COR-L47 (cell line): ENCODE results near the gene ANKRD30A.
"Not testable (repeated sequence)": the region's sequence is repeated elsewhere in the genome, so short reads cannot be mapped to it uniquely, and the experiment has no call there.

Experiments used
- DNase-seq: peaks from one replicate; lab custom pipeline; 2025; lab: John Stamatoyannopoulos, UW

The ANKRD30A gene

GRCh38 chr10:37125191-37125732, at the start of gene ANKRD30A:
Gene ANKRD30A (plus strand): TSS chr10:37125598. CDS start chr10:37125788, 190 bp downstream.
- no peak for DNase-seq

DNA sequence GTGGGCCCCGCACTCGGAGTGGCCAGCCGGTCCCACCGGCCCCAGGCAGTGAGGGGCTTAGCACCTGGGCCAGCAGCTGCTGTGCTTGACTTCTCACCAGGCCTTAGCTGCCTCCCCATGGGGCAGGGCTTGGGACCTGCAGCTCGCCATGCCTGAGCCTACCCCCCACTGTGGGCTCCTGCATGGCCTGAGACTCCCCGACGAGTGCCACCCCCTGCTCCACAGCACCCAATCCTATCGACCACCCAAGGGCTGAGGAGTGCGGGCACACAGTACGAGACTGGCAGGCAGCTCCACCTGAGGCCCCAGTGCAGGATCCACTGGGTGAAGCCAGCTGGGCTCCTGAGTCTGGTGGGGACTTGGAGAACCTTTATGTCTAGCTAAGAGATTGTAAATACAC, 49.3 kb upstream of the ANKRD30A start:
- DNase-seq: not testable (repeated sequence)

DNA sequence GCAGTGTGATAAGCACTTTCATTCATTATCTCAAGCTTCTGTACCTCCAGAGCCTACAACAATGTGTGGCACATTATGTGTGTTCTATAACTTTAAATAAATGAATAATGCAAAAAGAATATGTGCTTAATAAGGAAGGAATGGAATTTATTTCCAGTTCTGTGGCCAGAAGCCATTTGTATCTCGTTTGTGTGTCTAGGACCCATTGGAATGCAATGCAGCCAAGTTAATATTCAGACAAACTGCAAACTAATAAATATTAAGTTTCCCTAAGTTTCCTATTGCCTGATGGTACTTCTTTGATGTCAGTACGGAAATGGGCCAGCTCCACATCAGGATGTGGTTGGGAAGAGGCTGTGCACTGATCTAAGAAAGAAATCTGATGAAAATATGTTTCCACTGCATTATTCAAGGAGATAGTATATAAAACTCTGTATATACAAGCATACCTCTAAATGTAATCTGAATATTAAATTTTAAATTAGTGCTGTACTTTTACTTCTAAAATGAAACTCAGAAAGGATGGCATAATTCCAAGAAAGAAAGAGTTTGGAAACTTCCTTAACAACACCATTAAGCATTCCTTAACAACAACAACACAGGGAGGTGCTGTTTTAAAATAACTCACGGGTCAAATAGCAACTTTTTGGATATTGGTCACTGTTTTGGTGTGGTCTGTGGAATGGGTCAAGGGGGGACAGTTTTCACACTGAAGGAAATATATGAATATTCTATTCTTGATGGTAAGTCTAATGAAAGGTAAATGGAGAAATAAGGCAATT, 29.4 kb upstream of the ANKRD30A start:
- DNase-seq: no peak

DNA sequence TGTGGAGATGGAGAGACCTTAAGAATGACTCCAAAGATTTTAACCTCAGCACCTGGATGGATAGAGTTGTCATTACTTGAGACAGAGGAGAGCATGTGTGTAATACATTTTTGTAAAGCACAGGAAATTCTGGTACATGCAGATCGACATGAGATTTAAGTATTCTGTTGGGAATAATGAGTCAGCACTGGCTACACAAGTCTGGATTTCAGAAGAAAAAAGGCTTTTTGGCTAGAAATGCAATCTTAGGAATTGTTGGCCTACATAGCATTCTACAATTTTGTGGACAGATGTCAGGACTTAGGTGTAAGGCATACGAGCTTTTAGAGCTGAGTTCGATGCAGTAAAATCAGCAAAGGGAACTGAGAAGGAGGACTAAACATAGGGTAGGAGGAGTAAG, 24.1 kb upstream of the ANKRD30A start:
- DNase-seq: no peak

DNA sequence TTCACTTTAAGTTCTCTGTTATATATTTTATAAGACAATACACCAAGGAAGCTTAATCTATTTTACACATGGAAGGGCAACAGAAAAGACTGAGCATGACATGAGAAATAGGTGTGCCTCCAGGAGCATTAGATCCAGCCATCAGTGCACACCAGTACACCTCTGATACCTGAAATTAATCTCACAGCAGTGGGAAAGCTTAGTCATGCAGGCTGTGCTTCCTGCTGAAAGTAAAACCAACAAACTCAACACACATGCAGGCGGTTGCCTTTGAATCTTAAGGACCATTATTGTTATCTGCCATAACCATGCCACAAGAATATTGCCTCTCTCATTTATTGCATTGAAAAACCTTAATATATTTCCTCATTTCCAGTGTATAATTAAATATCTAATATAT, 16.4 kb upstream of the ANKRD30A start:
- no peak for DNase-seq

- no peak for DNase-seq
These were observed 866 bp upstream of the ANKRD30A start for GRCh38 chr10:37124532-37124931.

DNA sequence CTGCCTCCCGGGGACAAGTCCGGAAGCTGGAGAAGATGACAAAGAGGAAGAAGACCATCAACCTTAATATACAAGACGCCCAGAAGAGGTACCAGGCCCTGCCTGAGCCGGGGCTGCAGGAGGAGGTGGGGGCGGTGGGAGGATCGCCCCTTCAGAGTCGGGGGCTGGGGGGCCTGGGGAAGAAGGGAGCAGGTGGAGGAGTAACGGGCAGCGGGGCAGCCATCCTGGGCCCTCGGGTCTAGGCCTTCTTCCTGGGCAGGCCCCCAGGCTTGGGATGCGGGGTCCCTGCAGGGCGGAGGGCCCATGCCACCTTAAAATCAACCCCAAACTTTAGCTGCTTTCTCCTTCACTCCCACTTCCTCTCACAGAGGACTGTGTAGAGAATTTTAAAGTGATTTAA, 523 bp downstream of the ANKRD30A start:
- no peak for DNase-seq

GRCh38 chr10:37146443-37146842, 21.0 kb downstream of the ANKRD30A start:
- DNase-seq: no peak

GRCh38 chr10:37162430-37162829, 37.0 kb downstream of the ANKRD30A start:
- DNase-seq: not testable (repeated sequence)

GRCh38 chr10:37171945-37172344, 46.5 kb downstream of the ANKRD30A start:
- not testable (repeated sequence) for DNase-seq

DNA sequence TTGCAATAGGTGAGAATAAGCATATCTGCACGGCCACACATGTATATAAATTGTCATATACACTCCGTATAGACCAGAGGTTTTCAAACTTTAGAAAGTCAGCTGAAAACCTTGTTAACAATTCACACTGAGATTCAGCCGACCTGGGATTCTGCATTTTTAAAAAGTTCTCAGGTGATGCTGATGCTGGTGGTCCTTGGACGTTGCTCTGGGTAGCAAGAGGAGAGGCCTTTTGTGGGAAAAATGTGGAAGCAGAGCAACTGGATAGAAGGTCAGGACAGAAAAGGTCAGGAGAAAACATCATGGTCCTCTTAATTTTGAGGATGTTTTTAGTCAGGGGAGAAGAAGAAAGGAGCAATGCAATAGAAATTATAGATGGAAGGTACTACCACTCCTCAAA, 52.9 kb downstream of the ANKRD30A start:
- not testable (repeated sequence) for DNase-seq

DNA sequence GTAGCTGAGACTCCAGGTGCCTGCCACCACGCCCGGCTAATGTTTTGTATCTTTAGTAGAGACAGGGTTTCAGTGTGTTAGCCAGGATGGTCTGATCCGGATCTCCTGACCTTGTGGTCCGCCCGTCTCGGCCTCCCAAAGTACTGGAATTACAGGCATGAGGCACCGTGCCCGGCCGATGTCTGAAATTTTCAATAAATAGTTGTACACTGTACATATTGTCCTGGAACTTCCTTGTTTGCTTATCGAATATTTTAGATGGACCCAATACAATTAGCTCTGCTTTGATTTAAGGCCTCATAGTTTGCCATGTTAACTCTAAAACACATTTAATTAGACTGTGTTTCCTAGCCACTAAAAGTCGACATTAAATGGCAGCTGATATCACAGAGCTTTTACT, 57.3 kb downstream of the ANKRD30A start:
- DNase-seq: not testable (repeated sequence)

- no peak for DNase-seq
These were observed 80.7 kb downstream of the ANKRD30A start for GRCh38 chr10:37206132-37206531.

DNA sequence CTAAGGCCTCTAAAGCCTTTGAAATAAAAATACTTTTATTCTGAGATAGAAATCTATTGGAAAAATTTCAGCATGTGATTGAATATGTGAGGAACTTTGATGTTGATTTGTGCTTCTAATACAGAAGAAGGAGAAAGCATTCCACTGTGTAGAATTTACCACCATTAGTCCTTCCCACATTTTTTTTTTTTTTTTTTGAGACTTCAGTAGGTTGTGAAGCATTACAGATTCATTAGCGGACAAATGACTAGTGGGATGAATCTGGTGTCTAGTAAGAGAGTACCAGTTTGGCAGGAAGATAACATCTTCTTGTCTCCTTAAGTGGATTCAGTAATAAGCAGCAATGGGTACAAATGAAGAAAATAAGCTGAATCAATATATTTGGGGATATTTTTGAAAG, 95.5 kb downstream of the ANKRD30A start:
- DNase-seq: no peak

- DNase-seq: no peak
These were observed 96.6 kb downstream of the ANKRD30A start for GRCh38 chr10:37222046-37222445.

GRCh38 chr10:37225163-37225562, 99.8 kb downstream of the ANKRD30A start:
- DNase-seq: no peak

DNA sequence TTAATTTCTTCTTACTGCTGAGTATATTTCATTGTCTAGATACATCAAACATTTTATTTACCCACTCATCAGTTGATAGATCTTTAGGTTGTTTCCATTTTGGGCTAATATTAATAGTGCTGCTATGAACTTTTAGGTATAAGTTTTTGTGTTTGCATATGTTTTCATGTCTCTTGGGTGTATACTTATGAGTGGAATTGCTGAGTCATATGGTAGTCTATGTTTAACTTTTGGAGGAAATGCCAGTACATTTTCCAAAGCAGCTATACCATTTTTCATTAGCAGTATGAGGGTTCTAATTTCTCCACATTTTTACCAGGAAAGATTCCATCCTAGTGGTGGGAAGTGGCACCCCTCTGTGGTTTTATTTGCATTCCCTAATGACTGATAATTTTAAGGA, 101.1 kb downstream of the ANKRD30A start:
- DNase-seq: no peak

- no peak for DNase-seq
These were observed 109.3 kb downstream of the ANKRD30A start for GRCh38 chr10:37234692-37235091.

GRCh38 chr10:37236093-37236492, 110.7 kb downstream of the ANKRD30A start:
- no peak for DNase-seq

GRCh38 chr10:37240223-37240622, 114.8 kb downstream of the ANKRD30A start:
- DNase-seq: no peak

DNA sequence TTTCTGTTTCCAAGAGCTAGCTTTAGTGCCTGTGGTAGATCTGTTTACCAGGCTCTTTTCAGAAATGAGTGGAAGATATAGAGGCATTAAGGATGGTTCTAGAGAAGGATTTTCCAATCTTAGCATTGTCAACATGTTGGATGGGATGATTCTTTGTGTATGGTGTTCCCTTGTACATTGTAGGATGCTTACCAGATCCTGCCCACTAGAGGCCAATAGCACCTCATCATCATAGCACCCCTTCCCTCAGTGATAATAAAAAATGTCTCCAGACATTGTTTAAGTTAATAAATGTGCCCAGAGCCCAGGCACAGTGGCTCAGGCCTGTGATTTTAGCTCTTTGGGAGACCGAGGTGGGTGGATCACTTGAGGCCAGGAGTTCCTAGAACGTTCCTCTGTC, 121.2 kb downstream of the ANKRD30A start:
- no peak for DNase-seq

GRCh38 chr10:37255837-37256236, 130.4 kb downstream of the ANKRD30A start:
- DNase-seq: not testable (repeated sequence)

- DNase-seq: no peak
These were observed 137.9 kb downstream of the ANKRD30A start for GRCh38 chr10:37263304-37263703.

- DNase-seq: no peak
These were observed 142.9 kb downstream of the ANKRD30A start for GRCh38 chr10:37268266-37268665.
